Neural progenitor cell (in vitro differentiated cells): ENCODE measurements around the gene BAX.

Source experiments
- CTCF ChIP-seq: fragments of 200-600 bp; sonication (generic); IDR thresholded peaks from 2 replicates; pipeline ENCODE4 v1.5.1; 2017; ENCODE audit warnings: antibody characterized with exemption, mild to moderate bottlenecking
- EZH2phosphoT487 ChIP-seq: fragments of 200-600 bp; sonication (generic); IDR thresholded peaks from 2 replicates; pipeline ENCODE4 v1.6.1; 2017; ENCODE audit warnings: antibody characterized with exemption

- no peak for TF ChIP-seq CTCF
- TF ChIP-seq EZH2phosphoT487, result no peak
These were observed 36.6 kb upstream of the BAX start for GRCh38 chr19:48918071-48918470.
